Neural cell (in vitro differentiated cells): ENCODE measurements around the gene ZNF444. TPM values are rescaled to one million over a fixed set of nuclear protein-coding genes. Genes with fewer than 3 reads are reported as not detected.
A peak's percentile ranks its signal among the peaks of the same experiment; 100 is the strongest.

ENCODE experiments used
- H2AFZ ChIP-seq: fragments of 200-600, 300-800 bp; sonication (generic), shearing (Covaris generic); 2 replicates; pipeline ENCODE4 v1.6.0; 2014; ENCODE audit warnings: low read depth, mild to moderate bottlenecking, antibody characterized with exemption, low read length, moderate library complexity
- H3F3A ChIP-seq: fragments of 200-600 bp; shearing (Covaris generic); 2 replicates; pipeline ENCODE4 v1.6.1; 2016; ENCODE audit warnings: mild to moderate bottlenecking, moderate library complexity, mixed read lengths, antibody characterized with exemption, low read length; ENCODE audit not compliant: insufficient read depth, poor library complexity, severe bottlenecking
- H3K27ac ChIP-seq: fragments of 200-600, 300-800 bp; sonication (generic), shearing (Covaris generic); 2 replicates; pipeline ENCODE4 v1.5.1; 2014; ENCODE audit warnings: mild to moderate bottlenecking, low read length, moderate library complexity
- H3K27me3 ChIP-seq: fragments of 300-800, 200-600 bp; sonication (generic), shearing (Covaris generic); 2 replicates; pipeline ENCODE4 v1.6.0; 2014; ENCODE audit warnings: mild to moderate bottlenecking, low read depth, low read length, moderate library complexity; ENCODE audit not compliant: insufficient read depth
- H3K36me3 ChIP-seq: fragments of 300-800, 200-600 bp; sonication (generic), shearing (Covaris generic); 2 replicates; pipeline ENCODE4 v1.5.1; 2014; ENCODE audit warnings: mild to moderate bottlenecking, antibody characterized with exemption, low read length, moderate library complexity; ENCODE audit not compliant: insufficient read depth
- H3K4me2 ChIP-seq: fragments of 300-800, 200-600 bp; sonication (generic), shearing (Covaris generic); 2 replicates; pipeline ENCODE4 v1.6.0; 2014; ENCODE audit warnings: mild to moderate bottlenecking, low read length
- H3K4me3 ChIP-seq: fragments of 300-800, 200-600 bp; sonication (generic), shearing (Covaris generic); 2 replicates; pipeline ENCODE4 v1.5.1; 2014; ENCODE audit warnings: mild to moderate bottlenecking, low read length, moderate library complexity
- H3K79me2 ChIP-seq: fragments of 200-600 bp; shearing (Covaris generic); replicated peaks from 2 replicates; pipeline ENCODE4 v1.6.0; 2014; ENCODE audit warnings: mild to moderate bottlenecking, low read length, moderate library complexity; ENCODE audit not compliant: insufficient read depth
- H3K9ac ChIP-seq: fragments of 300-800, 200-600 bp; sonication (generic), shearing (Covaris generic); 2 replicates; pipeline ENCODE4 v1.6.1; 2016; ENCODE audit warnings: mild to moderate bottlenecking, low read length, mixed read lengths
- H3K9me2 ChIP-seq: fragments of 200-600 bp; shearing (Covaris generic); 2 replicates; pipeline ENCODE4 v1.6.1; 2016; ENCODE audit warnings: mild to moderate bottlenecking, low read length, mixed read lengths; ENCODE audit not compliant: insufficient read depth
- H3K9me3 ChIP-seq: fragments of 200-600, 300-800 bp; sonication (generic), shearing (Covaris generic); 2 replicates; pipeline ENCODE4 v1.6.1; 2016; ENCODE audit warnings: mild to moderate bottlenecking, mixed run types, low read length, moderate library complexity, mixed read lengths
- H4K20me1 ChIP-seq: fragments of 200-600 bp; shearing (Covaris generic); 2 replicates; pipeline ENCODE4 v1.6.1; 2016; ENCODE audit warnings: mild to moderate bottlenecking, mixed run types; ENCODE audit not compliant: insufficient read depth
- EP300 ChIP-seq: fragments of 450-650 bp; conservative IDR thresholded peaks from 2 replicates; pipeline ENCODE4 v1.6.1; 2014; ENCODE audit warnings: antibody characterized with exemption, mild to moderate bottlenecking, moderate library complexity; ENCODE audit not compliant: poor library complexity, severe bottlenecking
- EZH2 ChIP-seq: fragments of 200-600, 300-800 bp; shearing (Covaris generic), sonication (generic); IDR thresholded peaks from 2 replicates; pipeline ENCODE4 v1.6.1; 2014; ENCODE audit warnings: antibody characterized with exemption, low read length, borderline replicate concordance, mild to moderate bottlenecking; ENCODE audit not compliant: insufficient read depth, poor library complexity, severe bottlenecking
- MXI1 ChIP-seq: fragments of 450-650 bp; conservative IDR thresholded peaks from 2 replicates; pipeline ENCODE4 v1.6.1; 2014; ENCODE audit warnings: antibody characterized with exemption, mild to moderate bottlenecking; ENCODE audit not compliant: poor library complexity, severe bottlenecking
- POLR2AphosphoS5 ChIP-seq: IDR thresholded peaks from 2 replicates; pipeline ENCODE4 v1.6.1; 2012
- RAD21 ChIP-seq: fragments of 450-650 bp; conservative IDR thresholded peaks from 2 replicates; pipeline ENCODE4 v1.6.1; 2014; ENCODE audit warnings: antibody characterized with exemption, mild to moderate bottlenecking, moderate library complexity
- REST ChIP-seq: IDR thresholded peaks from 2 replicates; pipeline ENCODE4 v1.6.1; 2012; ENCODE audit warnings: borderline replicate concordance
- SMC3 ChIP-seq: fragments of 450-650 bp; conservative IDR thresholded peaks from 2 replicates; pipeline ENCODE4 v1.6.1; 2014; ENCODE audit warnings: antibody characterized with exemption, mild to moderate bottlenecking, moderate library complexity; ENCODE audit not compliant: poor library complexity
- TAF1 ChIP-seq: IDR thresholded peaks from 2 replicates; pipeline ENCODE4 v1.6.1; 2012; ENCODE audit warnings: low read depth
- polyA plus RNA-seq: library from polyadenylated mRNA; depleted of rRNA; stranded (reverse); fragments of >200 nt; gene quantifications from 2 replicates; pipeline ENCODE4 v1.2.3, GENCODE V29; 2014
- TF ChIP-seq, protein P1 (sequence below): fragments of 450-650 bp; IDR thresholded peaks from 2 replicates; pipeline ENCODE4 v1.5.1; 2014; ENCODE audit warnings: antibody characterized with exemption, mild to moderate bottlenecking, moderate library complexity; ENCODE audit not compliant: poor library complexity, severe bottlenecking

The ZNF444 gene
- polyA plus RNA-seq, 1 donor from 2014 or later, result 45.6 TPM

DNA sequence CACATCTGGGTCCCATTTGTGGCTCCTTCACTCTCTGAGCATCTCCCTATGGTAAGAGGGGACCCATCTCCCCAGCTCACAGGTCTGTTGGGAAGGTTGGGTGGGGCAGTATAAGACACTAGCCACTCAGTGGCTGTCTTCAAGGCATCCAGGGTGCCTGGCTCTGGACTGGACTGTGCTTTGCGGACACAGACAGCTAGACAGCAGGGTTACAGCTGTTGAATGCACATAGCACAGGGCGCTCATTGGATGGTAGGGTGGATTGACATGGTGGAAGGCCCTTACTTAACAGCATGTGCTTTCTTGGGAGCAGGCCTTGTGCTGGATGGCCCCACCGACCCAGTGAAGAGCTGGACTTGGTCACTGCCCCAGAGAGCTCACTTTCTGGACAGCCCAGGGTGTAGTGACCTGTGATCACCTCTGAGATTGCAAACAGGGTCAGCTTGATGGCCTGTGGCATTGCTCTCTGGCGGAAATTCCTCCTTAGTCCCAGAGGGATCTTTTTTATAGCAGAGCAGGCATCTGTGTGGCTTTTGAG lies 1.9 kb downstream of the ZNF444 start:
- no peak for TF ChIP-seq SMC3
- TF ChIP-seq RAD21, result no peak
- TF ChIP-seq MXI1, result no peak
- no peak for TF ChIP-seq TAF1
- TF ChIP-seq, protein P1, sequence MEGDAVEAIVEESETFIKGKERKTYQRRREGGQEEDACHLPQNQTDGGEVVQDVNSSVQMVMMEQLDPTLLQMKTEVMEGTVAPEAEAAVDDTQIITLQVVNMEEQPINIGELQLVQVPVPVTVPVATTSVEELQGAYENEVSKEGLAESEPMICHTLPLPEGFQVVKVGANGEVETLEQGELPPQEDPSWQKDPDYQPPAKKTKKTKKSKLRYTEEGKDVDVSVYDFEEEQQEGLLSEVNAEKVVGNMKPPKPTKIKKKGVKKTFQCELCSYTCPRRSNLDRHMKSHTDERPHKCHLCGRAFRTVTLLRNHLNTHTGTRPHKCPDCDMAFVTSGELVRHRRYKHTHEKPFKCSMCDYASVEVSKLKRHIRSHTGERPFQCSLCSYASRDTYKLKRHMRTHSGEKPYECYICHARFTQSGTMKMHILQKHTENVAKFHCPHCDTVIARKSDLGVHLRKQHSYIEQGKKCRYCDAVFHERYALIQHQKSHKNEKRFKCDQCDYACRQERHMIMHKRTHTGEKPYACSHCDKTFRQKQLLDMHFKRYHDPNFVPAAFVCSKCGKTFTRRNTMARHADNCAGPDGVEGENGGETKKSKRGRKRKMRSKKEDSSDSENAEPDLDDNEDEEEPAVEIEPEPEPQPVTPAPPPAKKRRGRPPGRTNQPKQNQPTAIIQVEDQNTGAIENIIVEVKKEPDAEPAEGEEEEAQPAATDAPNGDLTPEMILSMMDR, result no peak
- TF ChIP-seq POLR2AphosphoS5, result no peak
- TF ChIP-seq REST, result no peak
- no peak for TF ChIP-seq EZH2
- no peak for TF ChIP-seq EP300
- Histone ChIP-seq H3K27me3 (no peaks in the 10 kb centered on the region), H3K9ac (no peak overlapping the region), H4K20me1 (no peaks in the 10 kb centered on the region), H3K36me3 (no peaks in the 10 kb centered on the region), H3K9me2 (no peaks in the 10 kb centered on the region), H3K79me2 (peaks cover 14% of the 10 kb centered on the region), H3K9me3 (no peaks in the 10 kb centered on the region), H3K4me2 (no peak overlapping the region), H3K27ac (no peak overlapping the region), H3K4me3 (peak overlapping the region; percentile 21), H2AFZ (no peak overlapping the region), H3F3A (no peaks in the 10 kb centered on the region)

DNA sequence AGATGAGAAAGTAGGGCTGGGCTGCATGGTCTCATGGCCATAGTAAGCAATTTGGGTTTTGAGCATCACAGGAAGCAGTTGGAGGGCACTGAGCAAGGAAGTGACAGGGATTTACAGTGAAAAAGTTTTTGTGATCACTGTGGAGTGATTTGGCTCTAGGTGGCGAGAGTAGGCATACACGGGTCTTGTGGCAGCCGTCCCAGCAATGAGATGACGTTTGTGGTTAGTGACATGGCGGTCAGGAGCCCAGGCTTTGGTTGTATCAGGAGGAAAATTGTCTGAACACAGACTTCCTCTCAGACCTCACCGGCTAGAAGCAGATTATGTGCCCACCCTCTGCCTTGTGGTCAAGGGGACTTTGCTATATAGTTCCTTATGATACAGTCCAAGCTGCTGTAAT lies 3.3 kb downstream of the ZNF444 start:
- Histone ChIP-seq H3K27me3 (no peaks in the 10 kb centered on the region), H3K4me2 (no peak overlapping the region), H3K9ac (no peak overlapping the region), H3F3A (no peaks in the 10 kb centered on the region), H3K79me2 (peaks cover 14% of the 10 kb centered on the region), H3K9me2 (no peaks in the 10 kb centered on the region), H4K20me1 (no peaks in the 10 kb centered on the region), H3K27ac (no peak overlapping the region), H3K9me3 (no peaks in the 10 kb centered on the region), H3K36me3 (no peaks in the 10 kb centered on the region), H3K4me3 (no peak overlapping the region), H2AFZ (no peak overlapping the region)
- TF ChIP-seq REST (no peak), TAF1 (no peak), SMC3 (no peak), POLR2AphosphoS5 (no peak), EZH2 (no peak), RAD21 (no peak), EP300 (no peak), MXI1 (no peak)
- TF ChIP-seq, protein P1, result no peak
